ENCODE measurements around the gene HNRNPC. TPM values are rescaled to one million over a fixed set of nuclear protein-coding genes. Genes with fewer than 3 reads are reported as not detected.

Gene HNRNPC
- total RNA-seq, 2 experiments from 2014 or later: 897 to 1,000 TPM

GRCh38 chr14:21202463-21203358, 66.5 kb downstream of the HNRNPC start:
- intact Hi-C loops (cut with micrococcal nuclease; ENCODE audit: unreplicated experiment): no loop called here
- ChIA-PET POLR2A (interaction anchor here (0.6 kb wide), 1 partner anchor 241 kb away, joined by 5 read pairs; no protein-coding TSS in a partner anchor), CTCF (ENCODE audit: unreplicated experiment) (no interaction called here)
- no peaks in the 10 kb centered on the region for H3K4me1 ChIP-seq (ENCODE audit: insufficient read depth, low read length, poor library complexity, severe bottlenecking)
- H3K27ac ChIP-seq (ENCODE audit: low read depth, low read length, poor library complexity, severe bottlenecking): no peak overlapping the region
- no peak for DNase-seq (ENCODE audit: low spot score)
- H2AFZ ChIP-seq (ENCODE audit: low read length): no peak overlapping the region
- no peaks in the 10 kb centered on the region for H3K9me3 ChIP-seq (ENCODE audit: low read length)
- H3K9me2 ChIP-seq (ENCODE audit: insufficient read depth, low read length): no peaks in the 10 kb centered on the region
- no peak for TF ChIP-seq EZH2phosphoT487 (IDR thresholded peaks at IDR 0.05; ENCODE audit: borderline replicate concordance, low read depth, low read length)
- peaks cover 27% of the 10 kb centered on the region for H4K20me1 ChIP-seq (ENCODE audit: insufficient read depth, low read length)
- H3K4me3 ChIP-seq (ENCODE audit: low read depth, low read length, poor library complexity, severe bottlenecking): no peak overlapping the region
- H3K79me2 ChIP-seq (ENCODE audit: insufficient read depth, low read depth, low read length): no peaks in the 10 kb centered on the region
- TSS peak; percentile 1 for BruUV-seq (replicated peaks)
- no peak overlapping the region for H3K4me2 ChIP-seq (ENCODE audit: low read length)
- peaks cover 43% of the 10 kb centered on the region for H3K36me3 ChIP-seq (ENCODE audit: insufficient read depth, low read length)

GRCh38 chr14:21201732-21202462, 67.3 kb downstream of the HNRNPC start:
- H3K79me2 ChIP-seq (ENCODE audit: insufficient read depth, low read depth, low read length): no peaks in the 10 kb centered on the region
- H3K9me3 ChIP-seq (ENCODE audit: low read length): no peaks in the 10 kb centered on the region
- H3K36me3 ChIP-seq (ENCODE audit: insufficient read depth, low read length): peaks cover 35% of the 10 kb centered on the region
- no peaks in the 10 kb centered on the region for H3K4me1 ChIP-seq (ENCODE audit: insufficient read depth, low read length, poor library complexity, severe bottlenecking)
- no peak for DNase-seq (ENCODE audit: low spot score)
- H3K27ac ChIP-seq (ENCODE audit: low read depth, low read length, poor library complexity, severe bottlenecking): no peak overlapping the region
- intact Hi-C loops (cut with micrococcal nuclease; ENCODE audit: unreplicated experiment): no loop called here
- ChIA-PET POLR2A (no interaction called here), CTCF (ENCODE audit: unreplicated experiment) (no interaction called here)
- H4K20me1 ChIP-seq (ENCODE audit: insufficient read depth, low read length): peaks cover 21% of the 10 kb centered on the region
- H3K4me3 ChIP-seq (ENCODE audit: low read depth, low read length, poor library complexity, severe bottlenecking): no peak overlapping the region
- TF ChIP-seq EZH2phosphoT487 (IDR thresholded peaks at IDR 0.05; ENCODE audit: borderline replicate concordance, low read depth, low read length) (no peak), CTCF (conservative IDR thresholded peaks at IDR 0.05; ENCODE audit: low read length) (no peak)
- H3K9me2 ChIP-seq (ENCODE audit: insufficient read depth, low read length): no peaks in the 10 kb centered on the region
- BruUV-seq (replicated peaks): no TSS peak
- H3K4me2 ChIP-seq (ENCODE audit: low read length): no peak overlapping the region
- no peak overlapping the region for H2AFZ ChIP-seq (ENCODE audit: low read length)

- Histone ChIP-seq H3K79me2 (ENCODE audit: insufficient read depth, low read depth, low read length) (no peaks in the 10 kb centered on the region), H3K9me3 (ENCODE audit: low read length) (no peaks in the 10 kb centered on the region), H3K4me2 (ENCODE audit: low read length) (no peak overlapping the region), H4K20me1 (ENCODE audit: insufficient read depth, low read length) (peaks cover 14% of the 10 kb centered on the region; the same call in 1 of the 2 replicates), H2AFZ (ENCODE audit: low read length) (no peak overlapping the region), H3K4me3 (ENCODE audit: low read depth, low read length, poor library complexity, severe bottlenecking) (no peak overlapping the region), H3K4me1 (ENCODE audit: insufficient read depth, low read length, poor library complexity, severe bottlenecking) (no peaks in the 10 kb centered on the region), H3K36me3 (ENCODE audit: insufficient read depth, low read length) (peaks cover 25% of the 10 kb centered on the region), H3K27ac (ENCODE audit: low read depth, low read length, poor library complexity, severe bottlenecking) (no peak overlapping the region), H3K9me2 (ENCODE audit: insufficient read depth, low read length) (no peaks in the 10 kb centered on the region)
- intact Hi-C loops (cut with micrococcal nuclease; ENCODE audit: unreplicated experiment): no loop called here
- TF ChIP-seq CTCF (conservative IDR thresholded peaks at IDR 0.05; ENCODE audit: low read length) (no peak), EZH2phosphoT487 (IDR thresholded peaks at IDR 0.05; ENCODE audit: borderline replicate concordance, low read depth, low read length) (no peak)
- no TSS peak for BruUV-seq (replicated peaks)
- ChIA-PET POLR2A (no interaction called here), CTCF (ENCODE audit: unreplicated experiment) (no interaction called here)
- no peak for DNase-seq (ENCODE audit: low spot score)
Measured at GRCh38 chr14:21200752-21201461, 68.3 kb downstream of the HNRNPC start.

Measured in OCI-LY7 (cell line).